Testis (tissue), 2 donors: ENCODE measurements around the gene RECQL5.

Experiments used
- CTCF ChIP-seq, 3 experiments: fragments of 450-650 bp in 2 of 3; fragments of 200-600 bp in 1 of 3; sonication (generic) in 1 of 3; IDR thresholded peaks; one replicate each; pipeline ENCODE4 v1.5.1; 2016 to 2019; ENCODE audit warnings: antibody characterized with exemption in 3 of 3, mild to moderate bottlenecking in 2 of 3, moderate library complexity in 1 of 3
- POLR2A ChIP-seq: fragments of 450-650 bp; IDR thresholded peaks from one replicate; pipeline ENCODE4 v1.6.1; 2017; ENCODE audit warnings: antibody characterized with exemption, mild to moderate bottlenecking, moderate library complexity

DNA sequence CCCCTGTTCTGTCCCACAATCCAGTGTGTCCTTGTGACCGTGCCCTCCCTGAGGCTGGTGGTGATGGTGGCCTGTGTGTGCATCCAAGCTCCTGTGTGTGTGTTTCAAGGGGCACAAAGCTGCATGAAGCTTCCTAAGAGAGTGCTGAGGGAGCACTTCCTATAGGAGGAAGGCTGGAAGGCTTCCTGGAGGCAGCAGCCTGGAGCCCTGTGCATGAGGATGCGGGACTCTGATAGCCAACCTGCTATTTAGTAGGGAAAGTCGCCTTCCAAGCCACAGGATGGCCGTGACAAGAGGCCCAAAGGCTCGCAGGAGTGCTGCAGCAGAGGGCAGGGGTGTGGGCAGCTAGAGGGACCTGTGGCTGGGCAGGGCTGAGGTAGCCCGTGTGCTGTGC, 71.0 kb downstream of the RECQL5 start:
- no peak for TF ChIP-seq CTCF (IDR thresholded peaks at IDR 0.05)
- TF ChIP-seq POLR2A, result no peak
